K562 (cell line): ENCODE data around the gene KCNMB2. TPM values are rescaled to one million over a fixed set of nuclear protein-coding genes. Genes with fewer than 3 reads are reported as not detected.

ENCODE experiments used
- ATAC-seq: fragments of 200-7000 bp; cut with Tn5 transposase; 3 replicates; pipeline ENCODE4 v1.9.1; 2020; ENCODE audit warnings: moderate library complexity
- BruUV-seq: library from RNA; stranded (reverse); fragments of 400-500 nt; replicated peaks from 2 replicates; lab custom pipeline; 2021; lab: Mats Ljungman, UMichigan
- CTCF ChIA-PET: fragments of 300-600 bp; formaldehyde crosslinking; extraction: SDS; loops from one replicate; lab custom pipeline; 2021; ENCODE audit warnings: low intra/inter-chr PET ratio; lab: Yijun Ruan, JAX
- POLR2A ChIA-PET: fragments of 300-600, 350-650 bp; sonication (Branson Sonifier 250); formaldehyde crosslinking; extraction: SDS; loops from one replicate; lab custom pipeline; 2021; ENCODE audit warnings: antibody characterized with exemption, inconsistent platforms; lab: Yijun Ruan, JAX
- DNase-seq, 4 experiments: peaks; one replicate each; pipeline versions ENCODE4 v3.0.0 to v3.0.0-alpha.2; 2011 to 2018; ENCODE audit warnings: low spot score in 3 of 4, mixed read lengths in 3 of 4; ENCODE audit errors: extremely low read depth in 1 of 4
- FAIRE-seq: peaks from 2 replicates; lab custom pipeline; 2011; peaks lifted over from hg19 to GRCh38; lab: Jason Lieb, UNC
- H2AFZ ChIP-seq: 2 replicates; pipeline ENCODE4 v1.6.0; 2011; ENCODE audit warnings: low read depth, low read length, control low read depth, inconsistent platforms
- H3K27ac ChIP-seq: fragments of 200-600 bp; 3 replicates; pipeline ENCODE4 v1.8.0; 2011; ENCODE audit warnings: low read depth, mild to moderate bottlenecking, control low read depth, inconsistent platforms, low read length, moderate library complexity, mixed read lengths; ENCODE audit errors: extremely low read depth
- H3K27me3 ChIP-seq, 2 experiments: fragments of 300-600 bp in 1 of 2; 2 replicates in 1 of 2; 3 replicates in 1 of 2; pipeline versions ENCODE4 v1.6.0 to v1.8.0; 2011; ENCODE audit warnings: inconsistent platforms in 2 of 2, low read length in 2 of 2, mild to moderate bottlenecking in 1 of 2, mixed read lengths in 1 of 2, moderate library complexity in 1 of 2; ENCODE audit not compliant: control insufficient read depth in 2 of 2, insufficient read depth in 2 of 2
- H3K36me3 ChIP-seq: fragments of 300-600 bp; 3 replicates; pipeline ENCODE4 v1.8.0; 2011; ENCODE audit warnings: mild to moderate bottlenecking, low read length, inconsistent platforms; ENCODE audit not compliant: control insufficient read depth, insufficient read depth
- H3K4me1 ChIP-seq, 2 experiments: fragments of 200-600 bp in 1 of 2; replicated peaks in 1 of 2; 2 replicates in 1 of 2; 3 replicates in 1 of 2; pipeline versions ENCODE4 v1.5.1 to v1.8.0; 2011; ENCODE audit warnings: inconsistent platforms in 2 of 2, low read length in 2 of 2, mild to moderate bottlenecking in 1 of 2, mixed read lengths in 1 of 2, moderate library complexity in 1 of 2; ENCODE audit not compliant: control insufficient read depth in 2 of 2, insufficient read depth in 2 of 2
- H3K4me2 ChIP-seq: 2 replicates; pipeline ENCODE4 v1.6.1; 2011; ENCODE audit warnings: low read length, control low read depth, inconsistent platforms, mixed read lengths; ENCODE audit not compliant: insufficient read depth
- H3K4me3 ChIP-seq: fragments of 200-600 bp; sonication (generic), shearing (Covaris generic); 2 replicates; pipeline ENCODE4 v1.5.1; 2016; ENCODE audit warnings: control low read depth, inconsistent platforms
- H3K79me2 ChIP-seq: fragments of 200-600 bp; 3 replicates; pipeline ENCODE4 v1.8.0; 2011; ENCODE audit warnings: low read length, inconsistent platforms; ENCODE audit not compliant: control insufficient read depth, insufficient read depth
- H3K9ac ChIP-seq, 2 experiments: 2 replicates each; pipeline versions ENCODE4 v1.6.0 to v1.6.1; 2011; ENCODE audit warnings: low read depth in 2 of 2, low read length in 2 of 2, control low read depth in 1 of 2, inconsistent platforms in 1 of 2, mild to moderate bottlenecking in 1 of 2, mixed read lengths in 1 of 2; ENCODE audit not compliant: insufficient read depth in 1 of 2
- H3K9me1 ChIP-seq: one replicate; pipeline ENCODE4 v1.6.0; 2011; ENCODE audit warnings: inconsistent platforms, mild to moderate bottlenecking, low read length, moderate library complexity; ENCODE audit not compliant: control insufficient read depth, insufficient read depth
- H3K9me3 ChIP-seq: replicated peaks from 2 replicates; pipeline ENCODE4 v1.5.1; 2011; ENCODE audit warnings: low read depth, low read length, inconsistent platforms; ENCODE audit not compliant: control insufficient read depth, insufficient read depth
- H4K20me1 ChIP-seq: replicated peaks from 2 replicates; pipeline ENCODE4 v1.6.1; 2011; ENCODE audit warnings: low read length, inconsistent platforms, mixed read lengths; ENCODE audit not compliant: control insufficient read depth, insufficient read depth
- HMG20B ChIP-seq: fragments of 250-450 bp; sonication (Bioruptor Pico); IDR thresholded peaks from 2 replicates; pipeline ENCODE4 v1.5.0; 2021; ENCODE audit warnings: mild to moderate bottlenecking
- SMARCB1 ChIP-seq: IDR thresholded peaks from 2 replicates; pipeline ENCODE4 v1.6.1; 2011; ENCODE audit warnings: improper control_type of control experiment, low read depth; ENCODE audit not compliant: insufficient read length
- SREBF1 ChIP-seq: fragments of 150-350 bp; IDR thresholded peaks from 2 replicates; pipeline ENCODE4 v1.6.1; 2014; ENCODE audit warnings: antibody characterized with exemption, low read depth, low read length, borderline replicate concordance
- U2AF2 ChIP-seq: fragments of 200-400 bp; formaldehyde crosslinking; optimal IDR thresholded peaks from 2 replicates; pipeline ENCODE3; 2017; ENCODE audit warnings: low read depth, mild to moderate bottlenecking, low read length
- ZFP36 ChIP-seq: fragments of 150-350 bp; IDR thresholded peaks from 2 replicates; pipeline ENCODE4 v1.6.1; 2018; ENCODE audit warnings: low read length, low read depth; ENCODE audit not compliant: partially characterized antibody
- WGBS: fragments of 100-300 bp; shearing (Covaris generic); methylation state at CpG from one replicate; pipeline ENCODE4 v1.1.6; 2016; ENCODE audit warnings: low coverage, mixed read lengths; ENCODE audit not compliant: insufficient coverage; ENCODE audit errors: missing lambda C conversion rate; 5-methylcytosine and 5-hydroxymethylcytosine counted together
- in situ Hi-C: fragments of 300-500 bp; cut with MboI; formaldehyde crosslinking; loops from 4 replicates; pipeline ENCODE4 v1.15.0; 2018; ENCODE audit warnings: inconsistent platforms, mixed read lengths
- intact Hi-C: fragments of 100-400 bp; cut with micrococcal nuclease; formaldehyde crosslinking; loops from 2 replicates; pipeline ENCODE4 v1.14.2; 2022
- polyA plus RNA-seq, 8 experiments: library from polyadenylated mRNA; depleted of rRNA in 4 of 8; stranded (reverse) in 5 of 8; unstranded in 3 of 8; fragments of >200 nt; fragmentation: Nextera tagmentation in 2 of 8; fragmentation: Illumina TruSeq in 1 of 8; extraction: Ambion mirVana in 2 of 8; extraction: Trizol in 1 of 8; gene quantifications; 2 replicates each; pipeline versions ENCODE4 v1.2.1 to v1.2.3, GENCODE V29; 2011 to 2014; ENCODE audit warnings: inconsistent platforms in 1 of 8, missing spikeins in 1 of 8
- total RNA-seq, 7 experiments: library from RNA; depleted of rRNA in 6 of 7; stranded (reverse); fragments of >200 nt in 6 of 7; fragmentation: Illumina TruSeq in 2 of 7; extraction: Trizol in 2 of 7; gene quantifications; 2 replicates each; pipeline versions ENCODE4 v1.2.1 to v1.2.3, GENCODE V29; 2011 to 2021; ENCODE audit warnings: low replicate concordance in 1 of 7
- TF ChIP-seq, protein P1 (sequence below): IDR thresholded peaks from 2 replicates; pipeline ENCODE4 v1.6.1; 2014; ENCODE audit warnings: antibody characterized with exemption
- TF ChIP-seq, protein P2 (sequence below): fragments of 450-650 bp; formaldehyde crosslinking; conservative IDR thresholded peaks from 2 replicates; pipeline ENCODE4 v1.4.0; 2022; ENCODE audit warnings: mild to moderate bottlenecking, missing genetic modification characterization
- TF ChIP-seq, protein P3 (sequence below): sonication (generic); formaldehyde crosslinking; IDR thresholded peaks from 2 replicates; pipeline ENCODE4 v1.8.0; 2022; ENCODE audit warnings: mild to moderate bottlenecking, missing genetic modification reagents, borderline replicate concordance
- TF ChIP-seq, protein P4 (sequence below), 2 experiments: fragments of 450-650 bp; formaldehyde crosslinking in 1 of 2; IDR thresholded peaks; 2 replicates each; pipeline versions ENCODE4 v1.4.0 to v1.6.1; 2014 to 2020; ENCODE audit warnings: mild to moderate bottlenecking in 2 of 2, borderline replicate concordance in 1 of 2, low read depth in 1 of 2

The KCNMB2 gene
- total and polyA plus RNA-seq, 9 of the 15 experiments (the other 6 are each of a cell fraction or from before 2014, with no cell fraction given) = 0.04 to 0.15 TPM; not detected in 7

- no peak overlapping the region for H3K4me3 ChIP-seq
- FAIRE-seq (no peak), DNase-seq (no peak), ATAC-seq (no peak)
- ChIA-PET POLR2A (no interaction called here), CTCF (no interaction called here)
- H3K9ac ChIP-seq = no peak overlapping the region
- no peaks in the 10 kb centered on the region for H3K27me3 ChIP-seq
- no peaks in the 10 kb centered on the region for H3K9me1 ChIP-seq
- H3K27ac ChIP-seq = no peak overlapping the region
- H3K36me3 ChIP-seq = no peaks in the 10 kb centered on the region
- H3K79me2 ChIP-seq = no peaks in the 10 kb centered on the region
- intact Hi-C loops = no loop called here
- in situ Hi-C loops = no loop called here
- H3K4me1 ChIP-seq = no peaks in the 10 kb centered on the region
- H4K20me1 ChIP-seq = no peaks in the 10 kb centered on the region
- BruUV-seq = no TSS peak
- WGBS = 0% methylated on average over 2 of the region's 2 CpGs
- H3K9me3 ChIP-seq = no peaks in the 10 kb centered on the region
- no peak overlapping the region for H2AFZ ChIP-seq
- H3K4me2 ChIP-seq = no peak overlapping the region
- no peak for TF ChIP-seq SMARCB1
- TF ChIP-seq U2AF2 = no peak
- TF ChIP-seq, protein P1, sequence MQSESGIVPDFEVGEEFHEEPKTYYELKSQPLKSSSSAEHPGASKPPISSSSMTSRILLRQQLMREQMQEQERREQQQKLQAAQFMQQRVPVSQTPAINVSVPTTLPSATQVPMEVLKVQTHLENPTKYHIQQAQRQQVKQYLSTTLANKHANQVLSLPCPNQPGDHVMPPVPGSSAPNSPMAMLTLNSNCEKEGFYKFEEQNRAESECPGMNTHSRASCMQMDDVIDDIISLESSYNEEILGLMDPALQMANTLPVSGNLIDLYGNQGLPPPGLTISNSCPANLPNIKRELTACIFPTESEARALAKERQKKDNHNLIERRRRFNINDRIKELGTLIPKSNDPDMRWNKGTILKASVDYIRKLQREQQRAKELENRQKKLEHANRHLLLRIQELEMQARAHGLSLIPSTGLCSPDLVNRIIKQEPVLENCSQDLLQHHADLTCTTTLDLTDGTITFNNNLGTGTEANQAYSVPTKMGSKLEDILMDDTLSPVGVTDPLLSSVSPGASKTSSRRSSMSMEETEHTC = no peak
- TF ChIP-seq, protein P2, sequence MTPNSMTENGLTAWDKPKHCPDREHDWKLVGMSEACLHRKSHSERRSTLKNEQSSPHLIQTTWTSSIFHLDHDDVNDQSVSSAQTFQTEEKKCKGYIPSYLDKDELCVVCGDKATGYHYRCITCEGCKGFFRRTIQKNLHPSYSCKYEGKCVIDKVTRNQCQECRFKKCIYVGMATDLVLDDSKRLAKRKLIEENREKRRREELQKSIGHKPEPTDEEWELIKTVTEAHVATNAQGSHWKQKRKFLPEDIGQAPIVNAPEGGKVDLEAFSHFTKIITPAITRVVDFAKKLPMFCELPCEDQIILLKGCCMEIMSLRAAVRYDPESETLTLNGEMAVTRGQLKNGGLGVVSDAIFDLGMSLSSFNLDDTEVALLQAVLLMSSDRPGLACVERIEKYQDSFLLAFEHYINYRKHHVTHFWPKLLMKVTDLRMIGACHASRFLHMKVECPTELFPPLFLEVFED (CRISPR knock-in tag) = no peak
- TF ChIP-seq, protein P3, sequence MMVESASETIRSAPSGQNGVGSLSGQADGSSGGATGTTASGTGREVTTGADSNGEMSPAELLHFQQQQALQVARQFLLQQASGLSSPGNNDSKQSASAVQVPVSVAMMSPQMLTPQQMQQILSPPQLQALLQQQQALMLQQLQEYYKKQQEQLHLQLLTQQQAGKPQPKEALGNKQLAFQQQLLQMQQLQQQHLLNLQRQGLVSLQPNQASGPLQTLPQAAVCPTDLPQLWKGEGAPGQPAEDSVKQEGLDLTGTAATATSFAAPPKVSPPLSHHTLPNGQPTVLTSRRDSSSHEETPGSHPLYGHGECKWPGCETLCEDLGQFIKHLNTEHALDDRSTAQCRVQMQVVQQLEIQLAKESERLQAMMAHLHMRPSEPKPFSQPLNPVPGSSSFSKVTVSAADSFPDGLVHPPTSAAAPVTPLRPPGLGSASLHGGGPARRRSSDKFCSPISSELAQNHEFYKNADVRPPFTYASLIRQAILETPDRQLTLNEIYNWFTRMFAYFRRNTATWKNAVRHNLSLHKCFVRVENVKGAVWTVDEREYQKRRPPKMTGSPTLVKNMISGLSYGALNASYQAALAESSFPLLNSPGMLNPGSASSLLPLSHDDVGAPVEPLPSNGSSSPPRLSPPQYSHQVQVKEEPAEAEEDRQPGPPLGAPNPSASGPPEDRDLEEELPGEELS (CRISPR knock-in tag) = no peak
- TF ChIP-seq, protein P4, sequence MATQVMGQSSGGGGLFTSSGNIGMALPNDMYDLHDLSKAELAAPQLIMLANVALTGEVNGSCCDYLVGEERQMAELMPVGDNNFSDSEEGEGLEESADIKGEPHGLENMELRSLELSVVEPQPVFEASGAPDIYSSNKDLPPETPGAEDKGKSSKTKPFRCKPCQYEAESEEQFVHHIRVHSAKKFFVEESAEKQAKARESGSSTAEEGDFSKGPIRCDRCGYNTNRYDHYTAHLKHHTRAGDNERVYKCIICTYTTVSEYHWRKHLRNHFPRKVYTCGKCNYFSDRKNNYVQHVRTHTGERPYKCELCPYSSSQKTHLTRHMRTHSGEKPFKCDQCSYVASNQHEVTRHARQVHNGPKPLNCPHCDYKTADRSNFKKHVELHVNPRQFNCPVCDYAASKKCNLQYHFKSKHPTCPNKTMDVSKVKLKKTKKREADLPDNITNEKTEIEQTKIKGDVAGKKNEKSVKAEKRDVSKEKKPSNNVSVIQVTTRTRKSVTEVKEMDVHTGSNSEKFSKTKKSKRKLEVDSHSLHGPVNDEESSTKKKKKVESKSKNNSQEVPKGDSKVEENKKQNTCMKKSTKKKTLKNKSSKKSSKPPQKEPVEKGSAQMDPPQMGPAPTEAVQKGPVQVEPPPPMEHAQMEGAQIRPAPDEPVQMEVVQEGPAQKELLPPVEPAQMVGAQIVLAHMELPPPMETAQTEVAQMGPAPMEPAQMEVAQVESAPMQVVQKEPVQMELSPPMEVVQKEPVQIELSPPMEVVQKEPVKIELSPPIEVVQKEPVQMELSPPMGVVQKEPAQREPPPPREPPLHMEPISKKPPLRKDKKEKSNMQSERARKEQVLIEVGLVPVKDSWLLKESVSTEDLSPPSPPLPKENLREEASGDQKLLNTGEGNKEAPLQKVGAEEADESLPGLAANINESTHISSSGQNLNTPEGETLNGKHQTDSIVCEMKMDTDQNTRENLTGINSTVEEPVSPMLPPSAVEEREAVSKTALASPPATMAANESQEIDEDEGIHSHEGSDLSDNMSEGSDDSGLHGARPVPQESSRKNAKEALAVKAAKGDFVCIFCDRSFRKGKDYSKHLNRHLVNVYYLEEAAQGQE (IDR thresholded peaks at IDR 0.05; ENCODE audit: borderline replicate concordance) = no peak
- TF ChIP-seq, protein P4 (CRISPR knock-in tag; IDR thresholded peaks at IDR 0.05; ENCODE audit: low read depth) = no peak
- no peak for TF ChIP-seq HMG20B (CRISPR knock-in tag)
- TF ChIP-seq SREBF1 = no peak
- no peak for TF ChIP-seq ZFP36
Observed at GRCh38 chr3:178520451-178520850, 15.8 kb upstream of the KCNMB2 start.
